Naive thymus-derived CD8-positive, alpha-beta T cell (primary cell): ENCODE results near the gene ITCH. TPM values are rescaled to one million over a fixed set of nuclear protein-coding genes. Genes with fewer than 3 reads are reported as not detected.
A peak's percentile ranks its signal among the peaks of the same experiment; 100 is the strongest.
"Not testable (repeated sequence)": the region's sequence is repeated elsewhere in the genome, so short reads cannot be mapped to it uniquely, and the experiment has no call there.

Source experiments
- ATAC-seq, 2 donors: fragments of 150-1000 bp; cut with Tn5 transposase in 1 of 2; sonication (Bioruptor Pico), chemical (Tn5 transposase) in 1 of 2; 1 replicate in 1 of 2; 2 replicates in 1 of 2; pipeline ENCODE4 v1.10.0; 2021; ENCODE audit warnings: mild to moderate bottlenecking in 2 of 2, moderate library complexity in 2 of 2
- POLR2A ChIA-PET: fragments of 350-600 bp; sonication (Branson Sonifier 250); formaldehyde crosslinking; loops from one replicate; lab custom pipeline; 2021; ENCODE audit warnings: antibody characterized with exemption; lab: Charles Lee
- DNase-seq, 10 donors: peaks; one replicate each; pipeline versions ENCODE4 v3.0.0 to v3.0.0-alpha.2; 2020 to 2022
- H3K27ac Mint-ChIP-seq, 10 donors: one replicate each; pipeline ENCODE4 v1.8.0; 2020 to 2022; ENCODE audit warnings: mild to moderate bottlenecking in 10 of 10, mixed read lengths in 10 of 10, moderate library complexity in 4 of 10, inconsistent platforms in 1 of 10
- H3K27me3 Mint-ChIP-seq, 5 donors: one replicate each; pipeline ENCODE4 v1.8.0; 2021 to 2022; ENCODE audit warnings: mixed read lengths in 5 of 5
- H3K36me3 Mint-ChIP-seq, 3 donors: one replicate each; pipeline ENCODE4 v1.8.0; 2020 to 2022; ENCODE audit warnings: mixed read lengths in 3 of 3, mild to moderate bottlenecking in 2 of 3, inconsistent platforms in 1 of 3
- H3K4me1 Mint-ChIP-seq, 4 donors: one replicate each; pipeline ENCODE4 v1.8.0; 2021 to 2022; ENCODE audit warnings: mixed read lengths in 4 of 4
- H3K4me3 Mint-ChIP-seq, 10 donors: one replicate each; pipeline ENCODE4 v1.8.0; 2020 to 2022; ENCODE audit warnings: mild to moderate bottlenecking in 10 of 10, mixed read lengths in 10 of 10, moderate library complexity in 6 of 10, inconsistent platforms in 1 of 10
- H3K9me3 Mint-ChIP-seq, 9 donors: one replicate each; pipeline ENCODE4 v1.8.0; 2020 to 2022; ENCODE audit warnings: mixed read lengths in 9 of 9, mild to moderate bottlenecking in 3 of 9, inconsistent platforms in 1 of 9, moderate library complexity in 1 of 9
- polyA plus RNA-seq, 3 donors: library from polyadenylated mRNA; unstranded; fragments of 300-500 nt; fragmentation: Illumina TruSeq; gene quantifications; one replicate each; pipeline ENCODE4 v1.2.3, GENCODE V29; 2021
- total RNA-seq, 8 experiments: library from RNA in 2 of 8; stranded (reverse) in 2 of 8; gene quantifications; one replicate each; pipeline ENCODE4 v1.2.3 and lab custom pipeline; 2021 to 2026

Gene ITCH
- total and polyA plus RNA-seq, 5 experiments from 2014 or later = 12.6 to 75.9 (median 19.6) TPM

- ATAC-seq = no peak
- Mint-ChIP-seq H3K4me3 (no peak overlapping the region), H3K27ac (peak overlapping the region in 3 of 10 donors; percentile 4 to 25 (median 7))
These were observed 86.9 kb downstream of the ITCH start for GRCh38 chr20:34449674-34450592.

GRCh38 chr20:34452281-34452982, 89.4 kb downstream of the ITCH start:
- Mint-ChIP-seq H3K4me3 (no peak overlapping the region), H3K36me3 (peaks cover 5 to 76% (median 8%) of the 10 kb centered on the region in 3 donors), H3K9me3 (no peaks in the 10 kb centered on the region), H3K4me1 (peaks cover 0 to 12% (median 5%) of the 10 kb centered on the region in 4 donors), H3K27ac (peak overlapping the region in 6 of 10 donors; percentile 42 to 81 (median 64)), H3K27me3 (no peaks in the 10 kb centered on the region)
- no peak for DNase-seq
- POLR2A ChIA-PET = no interaction called here
- ATAC-seq = no peak

More at GRCh38 chr20:34449674-34450592, 86.9 kb downstream of the ITCH start:
- no peak for DNase-seq
- POLR2A ChIA-PET = no interaction called here
- H3K27me3 Mint-ChIP-seq = no peaks in the 10 kb centered on the region
- H3K9me3 Mint-ChIP-seq = no peaks in the 10 kb centered on the region
- peaks cover 0 to 12% (median 5%) of the 10 kb centered on the region in 4 donors for H3K4me1 Mint-ChIP-seq
- peaks cover 5 to 87% (median 12%) of the 10 kb centered on the region in 3 donors for H3K36me3 Mint-ChIP-seq

- peak overlapping the region in 4 of 10 donors; percentile 15 to 56 (median 46) for H3K27ac Mint-ChIP-seq
- POLR2A ChIA-PET = no interaction called here
These were observed 95.6 kb downstream of the ITCH start for GRCh38 chr20:34458631-34459030.

GRCh38 chr20:34459209-34459897, 96.3 kb downstream of the ITCH start:
- POLR2A ChIA-PET = no interaction called here
- H3K27me3 Mint-ChIP-seq = no peaks in the 10 kb centered on the region
- peak overlapping the region in 4 of 10 donors; percentile 24 to 56 (median 48) for H3K27ac Mint-ChIP-seq
- H3K36me3 Mint-ChIP-seq = peaks cover 0 to 77% (median 9%) of the 10 kb centered on the region in 3 donors
- H3K4me1 Mint-ChIP-seq = peaks cover 0 to 13% (median under 1%) of the 10 kb centered on the region in 4 donors
- no peak for ATAC-seq
- no peak overlapping the region for H3K4me3 Mint-ChIP-seq
- no peak for DNase-seq
- H3K9me3 Mint-ChIP-seq = no peaks in the 10 kb centered on the region

More at GRCh38 chr20:34458631-34459030, 95.6 kb downstream of the ITCH start:
- H3K36me3 Mint-ChIP-seq = peaks cover 0 to 73% (median 9%) of the 10 kb centered on the region in 3 donors
- H3K4me1 Mint-ChIP-seq = peaks cover 0 to 13% (median under 1%) of the 10 kb centered on the region in 4 donors
- H3K4me3 Mint-ChIP-seq = no peak overlapping the region
- no peaks in the 10 kb centered on the region for H3K27me3 Mint-ChIP-seq
- no peaks in the 10 kb centered on the region for H3K9me3 Mint-ChIP-seq
- ATAC-seq (no peak), DNase-seq (no peak)

- Mint-ChIP-seq H3K9me3 (no peaks in the 10 kb centered on the region), H3K36me3 (peaks cover 0 to 86% (median 9%) of the 10 kb centered on the region in 3 donors), H3K27ac (peak overlapping the region in 2 of 10 donors; percentile 27 to 76), H3K4me1 (peaks cover 0 to 13% (median 2%) of the 10 kb centered on the region in 4 donors), H3K27me3 (no peaks in the 10 kb centered on the region), H3K4me3 (no peak overlapping the region)
- DNase-seq (no peak), ATAC-seq (no peak)
- POLR2A ChIA-PET = no interaction called here
These were observed 98.7 kb downstream of the ITCH start for GRCh38 chr20:34461779-34462087.

GRCh38 chr20:34468951-34469350, 105.9 kb downstream of the ITCH start:
- H3K36me3 Mint-ChIP-seq = peaks cover 0 to 88% (median 14%) of the 10 kb centered on the region in 3 donors
- ATAC-seq (no peak), DNase-seq (no peak)
- no peaks in the 10 kb centered on the region for H3K27me3 Mint-ChIP-seq
- H3K9me3 Mint-ChIP-seq = no peaks in the 10 kb centered on the region
- H3K4me1 Mint-ChIP-seq = peaks cover 0 to 2% (median 2%) of the 10 kb centered on the region in 4 donors
- no peak overlapping the region for H3K4me3 Mint-ChIP-seq
- no peak overlapping the region for H3K27ac Mint-ChIP-seq
- POLR2A ChIA-PET = no interaction called here

GRCh38 chr20:34472246-34472925, 109.3 kb downstream of the ITCH start:
- DNase-seq (no peak), ATAC-seq (no peak)
- peaks cover 0 to 9% (median 6%) of the 10 kb centered on the region in 4 donors for H3K4me1 Mint-ChIP-seq
- POLR2A ChIA-PET = interaction anchor here (0.7 kb wide), 1 partner anchor 109 kb away, joined by 3 read pairs; no protein-coding TSS in a partner anchor
- H3K27ac Mint-ChIP-seq = peak overlapping the region in 1 of 10 donors; percentile 80
- no peaks in the 10 kb centered on the region for H3K27me3 Mint-ChIP-seq
- no peak overlapping the region for H3K4me3 Mint-ChIP-seq
- H3K9me3 Mint-ChIP-seq = no peaks in the 10 kb centered on the region
- H3K36me3 Mint-ChIP-seq = peaks cover 0 to 83% (median 21%) of the 10 kb centered on the region in 3 donors

GRCh38 chr20:34473262-34473883, 110.3 kb downstream of the ITCH start:
- peak in 5 of 10 donors; percentile 9 to 65 (median 20) for DNase-seq
- Mint-ChIP-seq H3K36me3 (peaks cover 0 to 79% (median 25%) of the 10 kb centered on the region in 3 donors), H3K4me1 (peaks cover 0 to 9% (median 6%) of the 10 kb centered on the region in 4 donors), H3K27me3 (no peaks in the 10 kb centered on the region), H3K27ac (peak overlapping the region in 2 of 10 donors; percentile 28 to 31), H3K4me3 (no peak overlapping the region), H3K9me3 (no peaks in the 10 kb centered on the region)
- peak; percentile 49 to 52 for ATAC-seq
- POLR2A ChIA-PET = no interaction called here

GRCh38 chr20:34475979-34476736, 113.1 kb downstream of the ITCH start:
- peak overlapping the region in 1 of 10 donors; percentile 26 for H3K27ac Mint-ChIP-seq
- H3K9me3 Mint-ChIP-seq = no peaks in the 10 kb centered on the region
- peak in 5 of 10 donors; percentile 12 to 24 (median 16) for DNase-seq
- peaks cover 0 to 77% (median 35%) of the 10 kb centered on the region in 3 donors for H3K36me3 Mint-ChIP-seq
- POLR2A ChIA-PET = interaction anchor here (0.6 kb wide), 1 partner anchor 10 kb away, joined by 6 read pairs; no protein-coding TSS in a partner anchor
- peak overlapping the region in 2 of 10 donors; percentile 22 to 50 for H3K4me3 Mint-ChIP-seq
- H3K27me3 Mint-ChIP-seq = no peaks in the 10 kb centered on the region
- H3K4me1 Mint-ChIP-seq = peaks cover 0 to 9% (median 7%) of the 10 kb centered on the region in 4 donors
- ATAC-seq = peak; percentile 51 to 82

GRCh38 chr20:34479627-34480026, 116.6 kb downstream of the ITCH start:
- Mint-ChIP-seq H3K9me3 (peaks cover 0 to 7% (median 0%) of the 10 kb centered on the region in 9 donors), H3K27me3 (no peaks in the 10 kb centered on the region), H3K36me3 (peaks cover 19 to 79% (median 54%) of the 10 kb centered on the region in 3 donors), H3K4me3 (no peak overlapping the region), H3K27ac (no peak overlapping the region), H3K4me1 (peaks cover 2 to 8% (median 6%) of the 10 kb centered on the region in 4 donors)
- ATAC-seq (no peak), DNase-seq (no peak)
- POLR2A ChIA-PET = interaction anchor here (0.5 kb wide), 1 partner anchor 129 kb away, joined by 5 read pairs; no protein-coding TSS in a partner anchor

GRCh38 chr20:34482154-34482553, 119.1 kb downstream of the ITCH start:
- H3K4me3 Mint-ChIP-seq, H3K27ac Mint-ChIP-seq, ATAC-seq, POLR2A ChIA-PET, H3K9me3 Mint-ChIP-seq, H3K27me3 Mint-ChIP-seq, H3K4me1 Mint-ChIP-seq, DNase-seq: not testable (repeated sequence)
- H3K36me3 Mint-ChIP-seq = peaks cover 19 to 75% (median 56%) of the 10 kb centered on the region in 3 donors
